HG02763 (cell line): ENCODE results near the gene RNPEPL1.

Experiments used
- ATAC-seq: cut with Tn5 transposase; IDR thresholded peaks from one replicate; pipeline ENCODE4 v1.9.1; 2021; ENCODE audit warnings: mild to moderate bottlenecking, moderate library complexity; ENCODE audit not compliant: unreplicated experiment

RNPEPL1 gene

GRCh38 chr2:240575101-240575965 is 7.0 kb downstream of the RNPEPL1 start:
- ATAC-seq, result no peak

- no peak for ATAC-seq
Observed at GRCh38 chr2:240576036-240576435, 7.8 kb downstream of the RNPEPL1 start.

DNA sequence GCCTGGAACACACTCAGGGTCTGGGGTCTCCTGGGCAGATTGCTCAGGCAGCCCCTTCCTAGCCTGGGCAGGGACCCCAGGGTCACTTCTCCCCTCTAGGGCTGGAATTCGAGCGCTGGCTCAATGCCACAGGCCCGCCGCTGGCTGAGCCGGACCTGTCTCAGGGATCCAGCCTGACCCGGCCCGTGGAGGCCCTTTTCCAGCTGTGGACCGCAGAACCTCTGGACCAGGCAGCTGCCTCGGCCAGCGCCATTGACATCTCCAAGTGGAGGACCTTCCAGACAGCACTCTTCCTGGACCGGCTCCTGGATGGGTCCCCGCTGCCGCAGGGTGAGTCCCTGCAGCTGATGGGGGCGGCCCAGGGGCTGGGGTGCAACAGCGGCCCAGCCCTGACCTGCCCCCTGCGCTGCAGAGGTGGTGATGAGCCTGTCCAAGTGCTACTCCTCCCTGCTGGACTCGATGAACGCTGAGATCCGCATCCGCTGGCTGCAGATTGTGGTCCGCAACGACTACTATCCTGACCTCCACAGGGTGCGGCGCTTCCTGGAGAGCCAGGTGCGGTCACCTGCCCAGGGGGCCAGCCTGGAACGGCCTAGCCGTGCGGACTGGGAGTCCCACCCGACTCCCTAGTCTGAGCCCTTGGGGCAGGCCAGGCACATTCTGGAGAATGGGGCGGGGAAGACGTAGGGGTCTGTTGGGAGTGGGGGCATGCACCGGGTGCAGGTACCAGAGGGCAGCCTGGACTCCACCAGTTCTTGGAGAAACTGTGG is 8.3 kb downstream of the RNPEPL1 start:
- ATAC-seq, result no peak

DNA sequence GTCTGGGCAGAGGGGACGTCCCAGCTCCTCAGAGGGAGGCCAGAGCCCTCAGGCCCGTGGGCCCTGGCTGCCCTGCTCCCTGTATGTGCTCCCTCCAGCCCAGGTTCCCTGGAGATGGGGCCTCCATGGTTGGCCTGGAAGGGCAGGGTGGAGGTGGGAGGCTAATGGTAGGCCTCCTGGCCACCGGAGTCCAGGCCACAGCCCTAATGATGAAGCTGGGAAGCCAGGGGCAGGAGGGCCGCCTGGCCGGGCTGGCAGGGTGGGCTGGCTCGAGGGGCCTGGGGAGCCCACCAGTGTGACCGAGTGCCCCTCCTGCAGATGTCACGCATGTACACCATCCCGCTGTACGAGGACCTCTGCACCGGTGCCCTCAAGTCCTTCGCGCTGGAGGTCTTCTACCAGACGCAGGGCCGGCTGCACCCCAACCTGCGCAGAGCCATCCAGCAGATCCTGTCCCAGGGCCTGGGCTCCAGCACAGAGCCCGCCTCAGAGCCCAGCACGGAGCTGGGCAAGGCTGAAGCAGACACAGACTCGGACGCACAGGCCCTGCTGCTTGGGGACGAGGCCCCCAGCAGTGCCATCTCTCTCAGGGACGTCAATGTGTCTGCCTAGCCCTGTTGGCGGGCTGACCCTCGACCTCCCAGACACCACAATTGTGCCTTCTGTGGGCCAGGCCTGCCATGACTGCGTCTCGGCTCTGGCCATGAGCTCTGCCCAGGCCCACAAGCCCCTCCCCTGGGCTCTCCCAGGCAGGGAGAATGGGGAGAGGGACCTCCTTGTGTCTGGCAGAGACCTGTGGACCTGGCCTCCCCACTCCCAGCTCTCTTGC is 9.2 kb downstream of the RNPEPL1 start:
- no peak for ATAC-seq

GRCh38 chr2:240578110-240578450 is 9.8 kb downstream of the RNPEPL1 start:
- no peak for ATAC-seq

DNA sequence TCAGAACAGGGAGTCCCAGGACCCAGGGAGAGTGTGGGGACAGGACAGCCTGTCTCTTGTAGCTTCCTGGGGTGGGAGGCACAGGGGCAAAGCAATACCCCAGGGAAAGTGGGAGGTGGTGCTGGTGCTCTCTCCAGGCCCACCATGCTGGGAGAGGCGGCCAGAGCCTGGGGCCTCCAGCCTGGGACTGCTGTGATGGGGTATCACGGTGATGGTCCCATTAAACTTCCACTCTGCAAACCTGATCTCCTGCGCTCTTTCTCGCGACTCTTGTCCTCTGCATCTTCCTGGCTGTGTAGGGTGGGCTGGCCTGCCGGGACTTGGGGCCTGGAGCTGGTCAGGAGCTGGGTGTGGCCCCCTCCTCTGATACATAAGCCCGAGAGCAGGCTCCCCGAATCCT is 10.2 kb downstream of the RNPEPL1 start:
- no peak for ATAC-seq

GRCh38 chr2:240579071-240579762 is 10.9 kb downstream of the RNPEPL1 start:
- no peak for ATAC-seq

DNA sequence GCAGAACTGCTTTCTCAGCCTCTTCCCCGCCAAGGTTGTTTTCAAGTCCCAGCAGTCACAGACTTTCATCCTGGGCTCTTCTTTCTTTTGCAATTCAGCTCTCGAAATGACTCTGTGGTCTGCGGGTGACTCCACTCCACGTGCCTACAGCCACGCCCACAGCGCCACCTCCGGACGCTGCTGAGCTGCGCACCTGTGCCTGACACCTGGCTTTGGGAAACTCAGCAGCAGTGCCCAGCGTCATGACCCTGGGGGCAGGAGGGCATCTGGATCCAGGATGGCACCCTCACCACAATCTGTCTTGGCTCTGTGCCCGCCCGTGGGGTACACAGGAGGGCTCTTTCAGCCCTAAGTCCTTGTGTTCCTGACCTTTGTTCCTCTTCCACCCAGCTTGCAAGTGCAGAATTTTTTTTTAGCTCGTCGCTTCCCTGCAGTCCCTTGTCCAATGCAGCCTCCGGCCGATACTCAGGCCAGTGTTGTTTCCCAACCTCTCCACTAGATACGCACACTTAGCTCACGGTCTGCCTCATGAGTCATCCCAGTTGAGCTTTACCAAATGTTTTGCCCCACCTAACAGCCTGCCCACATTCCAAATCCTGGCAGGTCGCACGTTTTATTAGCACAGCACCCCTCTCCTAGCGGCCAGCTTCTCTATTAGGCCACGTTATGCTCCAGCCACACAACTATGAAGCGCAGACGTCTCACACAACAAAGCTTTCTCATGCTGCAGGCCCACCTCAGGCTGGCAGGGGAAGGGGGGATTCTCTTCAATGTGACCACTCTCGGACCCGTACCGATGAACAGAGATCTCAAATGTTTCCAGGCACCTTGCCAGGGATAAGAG is 11.7 kb downstream of the RNPEPL1 start:
- ATAC-seq, result no peak

DNA sequence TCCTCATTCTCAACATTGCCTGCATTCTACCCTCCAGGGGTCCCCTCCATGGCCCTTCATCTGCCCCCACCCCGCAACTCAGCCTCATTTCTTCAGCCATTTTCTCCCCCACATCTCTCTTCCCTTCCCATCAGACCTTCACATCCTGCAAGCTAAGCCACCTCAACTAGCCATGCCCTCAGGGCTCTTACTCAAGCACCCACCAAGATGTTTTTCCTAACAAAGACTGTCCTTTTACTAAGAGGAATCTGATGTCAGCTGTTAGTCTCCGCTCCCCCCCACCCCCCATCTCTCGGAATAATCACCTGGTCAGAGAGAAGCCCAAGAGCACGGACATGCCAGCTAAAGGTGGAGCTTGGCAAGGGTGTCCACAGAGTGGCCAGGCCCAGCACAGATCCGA is 13.5 kb downstream of the RNPEPL1 start:
- no peak for ATAC-seq

DNA sequence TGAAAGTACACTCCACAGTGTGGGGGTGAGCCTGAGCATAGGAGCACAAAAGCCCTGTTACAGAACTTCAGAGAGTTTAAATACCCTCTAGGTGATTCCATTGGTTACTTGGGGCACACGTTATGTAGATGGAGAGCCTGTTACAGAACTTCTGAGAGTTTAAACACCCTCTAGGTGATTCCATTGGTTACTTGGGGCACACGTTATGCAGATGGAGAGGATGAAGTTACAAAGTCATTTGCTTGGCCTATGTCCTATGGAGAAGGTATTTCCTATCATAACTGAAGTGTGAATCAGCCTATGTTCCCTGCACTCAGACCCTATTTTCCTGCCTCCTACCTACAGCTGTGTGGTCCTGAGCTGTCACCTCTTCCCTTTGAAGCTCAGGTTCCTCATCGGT is 14.5 kb downstream of the RNPEPL1 start:
- ATAC-seq, result no peak

GRCh38 chr2:240583774-240584173 is 15.5 kb downstream of the RNPEPL1 start:
- ATAC-seq, result no peak

- ATAC-seq, result peak; percentile 34
Observed at GRCh38 chr2:240584486-240585031, 16.3 kb downstream of the RNPEPL1 start.

GRCh38 chr2:240585101-240585500 is 16.8 kb downstream of the RNPEPL1 start:
- no peak for ATAC-seq

- no peak for ATAC-seq
Observed at GRCh38 chr2:240585681-240586197, 17.5 kb downstream of the RNPEPL1 start.

DNA sequence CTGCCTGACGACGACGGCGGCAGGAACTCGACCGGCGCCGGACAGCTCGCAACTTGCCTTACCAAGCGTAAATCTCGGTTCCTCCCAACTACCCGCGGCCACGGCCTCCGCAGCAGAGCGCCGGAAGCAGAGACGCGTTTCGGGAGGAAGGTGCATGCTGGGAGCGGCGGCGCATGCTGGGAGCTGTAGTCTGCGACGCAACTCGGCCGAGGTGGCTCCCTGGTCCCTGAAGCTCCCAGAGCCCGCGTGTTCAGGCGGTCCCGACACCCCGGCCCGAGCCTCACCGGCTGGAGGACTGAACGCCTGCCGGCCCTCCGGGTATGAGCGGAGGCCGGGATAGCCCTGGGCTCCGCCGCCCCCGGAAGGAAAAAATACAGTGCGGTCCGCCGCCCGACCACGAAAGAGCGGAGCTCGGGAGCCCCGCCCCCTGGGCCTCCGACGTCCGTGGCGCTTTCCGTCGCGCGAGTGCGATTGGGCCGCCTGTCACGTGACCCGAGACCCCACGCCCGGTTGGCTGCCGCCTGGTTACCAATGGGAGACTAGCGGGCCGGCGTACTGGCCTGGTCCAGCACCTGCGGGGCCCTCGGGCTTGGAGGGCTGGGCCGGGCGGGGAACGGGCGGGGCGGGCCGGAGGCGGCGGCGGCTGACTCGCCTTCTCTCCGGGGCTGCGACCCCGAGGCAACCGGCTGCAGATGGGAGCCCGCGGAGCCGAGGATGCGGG is 18.1 kb downstream of the RNPEPL1 start, which contains the start of gene CAPN10:
Gene CAPN10, plus strand, starts transcription at position 537 of the 721 bp plus-strand sequence. Its CDS starts 178 bp downstream, at position 715.
- ATAC-seq, result peak; percentile 66

- no peak for ATAC-seq
Observed at GRCh38 chr2:240586919-240587800, 18.9 kb downstream of the RNPEPL1 start.

DNA sequence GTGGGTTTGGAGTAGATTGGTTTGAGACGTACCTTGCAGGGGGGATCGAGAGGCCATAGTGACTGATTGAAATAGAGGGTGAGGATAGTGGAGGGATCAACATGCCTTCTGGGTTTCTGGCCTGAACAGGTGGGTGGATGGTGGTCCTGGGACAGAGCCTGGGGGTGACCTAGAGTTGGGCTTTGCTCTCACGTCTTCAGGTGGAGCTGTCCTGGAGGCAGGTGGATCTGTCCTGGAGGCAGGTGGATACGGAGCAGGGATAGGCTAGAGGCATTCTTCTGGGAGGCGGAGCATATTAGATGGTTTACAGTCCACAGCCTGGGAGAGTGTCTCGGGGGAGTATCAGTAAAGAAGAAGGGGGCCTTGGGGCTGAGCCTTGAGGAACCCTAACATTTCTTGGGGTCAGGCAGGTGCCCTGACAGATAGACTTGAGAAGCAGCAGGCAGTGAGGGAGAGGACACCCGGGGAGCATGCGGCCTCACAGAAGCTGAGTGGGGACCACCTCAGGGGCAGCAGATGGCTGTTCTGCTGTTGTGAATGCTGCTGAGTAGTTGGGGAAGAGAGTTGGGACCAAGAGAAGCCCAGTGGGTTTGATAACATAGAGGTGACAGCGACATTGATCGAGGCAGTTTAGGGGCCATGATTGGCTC is 19.8 kb downstream of the RNPEPL1 start:
- no peak for ATAC-seq
